HEK293T (cell line): ENCODE data around the gene CEP63.

Experiments
- ARNT ChIP-seq: fragments of 450-650 bp; IDR thresholded peaks from 2 replicates; pipeline ENCODE4 v1.6.1; 2017; ENCODE audit warnings: mild to moderate bottlenecking
- BHLHE40 ChIP-seq: fragments of 450-650 bp; IDR thresholded peaks from 2 replicates; pipeline ENCODE4 v1.6.1; 2016; ENCODE audit warnings: mild to moderate bottlenecking, moderate library complexity, borderline replicate concordance
- CTBP1 ChIP-seq: fragments of 450-650 bp; IDR thresholded peaks from 2 replicates; pipeline ENCODE4 v1.6.1; 2016; ENCODE audit warnings: borderline replicate concordance
- FOXA1 ChIP-seq: fragments of 450-650 bp; IDR thresholded peaks from 2 replicates; pipeline ENCODE4 v1.6.1; 2016; ENCODE audit warnings: mild to moderate bottlenecking
- FOXK2 ChIP-seq: fragments of 450-650 bp; IDR thresholded peaks from 2 replicates; pipeline ENCODE4 v1.6.1; 2016; ENCODE audit warnings: mild to moderate bottlenecking
- FOXM1 ChIP-seq: fragments of 450-650 bp; IDR thresholded peaks from 2 replicates; pipeline ENCODE4 v1.6.1; 2017; ENCODE audit warnings: mild to moderate bottlenecking, borderline replicate concordance
- HDGF ChIP-seq: fragments of 450-650 bp; IDR thresholded peaks from 2 replicates; pipeline ENCODE4 v1.6.1; 2017; ENCODE audit warnings: antibody characterized with exemption, borderline replicate concordance
- L3MBTL2 ChIP-seq: fragments of 450-650 bp; conservative IDR thresholded peaks from 2 replicates; pipeline ENCODE4 v1.6.1; 2016; ENCODE audit warnings: mild to moderate bottlenecking
- LEF1 ChIP-seq: fragments of 450-650 bp; IDR thresholded peaks from 2 replicates; pipeline ENCODE4 v1.6.1; 2017; ENCODE audit warnings: mild to moderate bottlenecking, borderline replicate concordance
- PKNOX1 ChIP-seq: fragments of 450-650 bp; IDR thresholded peaks from 2 replicates; pipeline ENCODE4 v1.6.1; 2016
- SP1 ChIP-seq: fragments of 450-650 bp; IDR thresholded peaks from 2 replicates; pipeline ENCODE4 v1.6.1; 2017
- SUZ12 ChIP-seq: fragments of 450-650 bp; IDR thresholded peaks from 2 replicates; pipeline ENCODE4 v1.6.1; 2016; ENCODE audit warnings: mild to moderate bottlenecking
- TARDBP ChIP-seq: fragments of 450-650 bp; IDR thresholded peaks from 2 replicates; pipeline ENCODE4 v1.6.1; 2016
- ZNF384 ChIP-seq: fragments of 450-650 bp; IDR thresholded peaks from 2 replicates; pipeline ENCODE4 v1.6.1; 2016

- no peak for TF ChIP-seq FOXK2
- no peak for TF ChIP-seq PKNOX1
- TF ChIP-seq ARNT: no peak
- no peak for TF ChIP-seq BHLHE40
- no peak for TF ChIP-seq FOXM1
- TF ChIP-seq FOXA1: no peak
- TF ChIP-seq TARDBP: no peak
- no peak for TF ChIP-seq CTBP1
- no peak for TF ChIP-seq L3MBTL2
- no peak for TF ChIP-seq HDGF
- no peak for TF ChIP-seq ZNF384
- no peak for TF ChIP-seq SUZ12
- no peak for TF ChIP-seq LEF1
- no peak for TF ChIP-seq SP1
Measured at GRCh38 chr3:134453631-134454030, 32.2 kb upstream of the CEP63 start.
